GM18507 (cell line): ENCODE data around the gene SLFN12L.
"Not testable (repeated sequence)": the region's sequence is repeated elsewhere in the genome, so short reads cannot be mapped to it uniquely, and the experiment has no call there.

Experiments used
- DNase-seq: peaks from one replicate; pipeline ENCODE4 v3.0.0; 2011; ENCODE audit warnings: low read depth; ENCODE audit not compliant: insufficient read length; ENCODE audit errors: extremely low spot score
- FAIRE-seq: peaks from 2 replicates; lab custom pipeline; 2011; peaks lifted over from hg19 to GRCh38; lab: Jason Lieb, UNC

The SLFN12L gene

GRCh38 chr17:35545150-35545549 lies 7.7 kb upstream of the SLFN12L start:
- DNase-seq (no peak), FAIRE-seq (no peak)

- FAIRE-seq: no peak
- DNase-seq: no peak
These were observed 6.4 kb upstream of the SLFN12L start for GRCh38 chr17:35543856-35544255.

- FAIRE-seq (no peak), DNase-seq (no peak)
These were observed 5.5 kb upstream of the SLFN12L start for GRCh38 chr17:35542990-35543389.

DNA sequence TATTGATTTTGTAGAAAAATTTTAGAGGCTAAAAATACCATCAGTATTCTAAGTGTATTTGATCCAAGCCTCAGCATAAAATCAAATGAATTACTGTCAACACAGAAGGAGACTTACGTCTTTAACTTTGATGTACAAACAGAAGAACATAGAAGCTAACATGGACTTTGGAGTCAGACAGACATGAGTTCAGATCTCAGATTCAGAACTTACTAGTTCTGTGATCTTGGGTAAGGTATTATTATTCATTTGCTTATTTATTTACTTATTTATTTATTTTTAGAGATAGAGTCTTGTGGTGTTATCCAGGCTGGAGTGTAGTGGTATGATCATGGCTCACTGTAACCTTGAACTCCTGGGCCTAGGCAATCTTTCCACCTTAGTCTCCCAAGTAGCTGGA lies 4.0 kb upstream of the SLFN12L start:
- DNase-seq: no peak
- peak; percentile 35 for FAIRE-seq

DNA sequence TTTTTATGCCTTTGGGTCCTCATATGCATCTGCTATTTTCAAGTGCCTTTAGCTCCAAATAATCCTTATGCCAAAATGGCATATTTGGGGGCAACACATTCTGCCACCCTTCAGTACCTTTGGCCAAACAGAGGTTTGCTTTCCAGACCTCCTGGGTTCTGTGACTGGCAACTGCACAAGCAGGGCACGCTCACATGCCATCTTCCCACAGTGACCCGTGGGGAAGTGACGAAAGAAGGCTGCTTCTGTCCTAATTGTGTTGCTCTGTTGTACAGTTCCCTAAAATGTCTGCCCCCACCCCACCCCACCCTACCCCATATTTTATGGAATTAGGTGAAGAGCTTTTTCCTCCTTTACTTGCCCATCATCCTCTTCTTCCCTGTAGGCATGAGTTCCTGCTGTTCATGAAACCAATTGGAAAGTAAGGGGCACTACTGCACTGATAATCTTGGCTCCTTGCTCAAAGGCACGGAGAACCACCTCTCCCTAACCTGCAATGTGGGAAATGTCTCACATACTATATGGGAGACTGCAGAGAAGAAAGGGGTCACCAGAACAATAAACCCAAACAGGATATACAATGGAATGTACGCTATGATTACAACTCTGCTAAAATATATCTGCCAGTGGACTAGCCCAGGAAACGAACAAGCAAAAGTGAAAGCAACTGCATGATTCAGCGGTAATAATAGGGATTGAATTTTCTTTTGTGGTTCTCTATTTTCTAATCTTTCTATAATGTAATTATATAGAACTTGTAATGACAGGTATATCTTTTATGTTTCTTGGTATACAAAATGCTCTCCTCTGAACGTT lies 3.3 kb upstream of the SLFN12L start:
- peak; percentile 86 for FAIRE-seq
- no peak for DNase-seq

GRCh38 chr17:35539659-35540026 lies 2.2 kb upstream of the SLFN12L start:
- DNase-seq: no peak
- no peak for FAIRE-seq

- no peak for DNase-seq
- FAIRE-seq: peak; percentile 80
These were observed 760 bp downstream of the SLFN12L start for GRCh38 chr17:35536664-35537171.

DNA sequence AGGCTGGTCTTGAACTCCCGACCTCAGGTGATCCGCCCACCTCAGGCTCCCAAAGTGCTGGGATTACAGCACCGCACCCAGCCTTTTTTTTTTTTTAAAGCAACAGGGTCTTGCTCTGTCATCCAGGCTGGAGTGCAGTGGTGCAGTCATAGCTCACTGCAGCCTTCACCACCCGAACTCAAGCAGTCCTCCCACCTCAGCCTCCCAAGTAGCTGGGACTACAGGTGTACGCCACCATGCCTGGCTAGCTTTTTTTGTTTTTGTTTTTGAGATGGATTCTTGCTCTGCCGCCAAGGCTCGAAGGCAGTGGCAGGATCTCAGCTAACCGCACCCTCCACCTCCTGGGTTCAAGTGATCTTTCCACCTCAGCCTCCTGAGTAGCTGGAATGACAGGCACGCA lies 2.1 kb downstream of the SLFN12L start:
- DNase-seq, FAIRE-seq: not testable (repeated sequence)

DNA sequence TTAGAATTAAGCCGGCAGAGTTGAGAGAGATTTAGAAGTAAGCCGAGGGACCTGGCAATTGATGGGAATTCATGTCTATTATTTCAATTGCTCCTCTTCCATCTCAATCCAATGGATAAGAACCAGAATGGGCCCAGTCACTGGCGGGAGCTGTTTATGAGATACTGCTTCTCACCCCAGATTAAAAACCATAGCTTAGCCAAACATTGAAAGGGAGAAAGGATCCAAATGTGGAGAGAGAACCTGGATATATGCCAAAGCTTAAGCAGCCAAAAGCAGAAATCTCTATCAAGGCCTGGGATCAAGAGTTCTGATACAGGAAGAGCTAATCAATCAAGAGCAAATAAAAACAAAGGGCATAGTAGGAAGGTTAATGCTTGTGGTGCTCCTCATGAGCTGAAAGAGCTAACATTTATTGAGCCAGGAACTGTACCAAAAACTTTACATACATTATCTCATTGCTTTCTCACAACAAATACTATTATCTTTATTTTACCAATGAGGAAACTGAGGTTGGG lies 2.8 kb downstream of the SLFN12L start:
- no peak for FAIRE-seq
- DNase-seq: no peak

GRCh38 chr17:35531160-35531559 lies 6.3 kb downstream of the SLFN12L start:
- peak; percentile 46 for FAIRE-seq
- DNase-seq: no peak

- no peak for FAIRE-seq
These were observed 7.6 kb downstream of the SLFN12L start for GRCh38 chr17:35529866-35530265.

GRCh38 chr17:35529326-35529725 lies 8.2 kb downstream of the SLFN12L start:
- not testable (repeated sequence) for FAIRE-seq

More at GRCh38 chr17:35529866-35530265, 7.6 kb downstream of the SLFN12L start:
- no peak for DNase-seq

DNA sequence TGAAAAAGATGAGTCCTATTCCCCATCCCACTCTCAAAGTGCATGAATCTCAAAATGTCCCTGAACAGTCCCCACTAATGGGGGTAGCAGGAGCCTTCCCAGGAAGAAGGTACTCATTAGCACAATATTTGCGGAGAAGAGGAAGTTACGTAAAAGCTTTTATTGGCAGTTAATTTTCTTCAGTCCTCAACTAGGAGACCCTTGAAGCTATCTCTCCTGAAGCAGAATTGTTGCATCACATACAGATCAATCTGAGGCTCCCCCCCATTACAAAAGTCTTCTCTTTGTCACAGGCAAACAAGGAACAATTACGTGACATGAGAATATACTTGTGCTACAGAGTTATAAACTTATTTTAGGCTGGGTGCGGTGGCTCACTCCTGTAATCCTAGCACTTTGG lies 14.2 kb downstream of the SLFN12L start:
- DNase-seq (no peak), FAIRE-seq (no peak)

More at GRCh38 chr17:35529326-35529725, 8.2 kb downstream of the SLFN12L start:
- not testable (repeated sequence) for DNase-seq

DNA sequence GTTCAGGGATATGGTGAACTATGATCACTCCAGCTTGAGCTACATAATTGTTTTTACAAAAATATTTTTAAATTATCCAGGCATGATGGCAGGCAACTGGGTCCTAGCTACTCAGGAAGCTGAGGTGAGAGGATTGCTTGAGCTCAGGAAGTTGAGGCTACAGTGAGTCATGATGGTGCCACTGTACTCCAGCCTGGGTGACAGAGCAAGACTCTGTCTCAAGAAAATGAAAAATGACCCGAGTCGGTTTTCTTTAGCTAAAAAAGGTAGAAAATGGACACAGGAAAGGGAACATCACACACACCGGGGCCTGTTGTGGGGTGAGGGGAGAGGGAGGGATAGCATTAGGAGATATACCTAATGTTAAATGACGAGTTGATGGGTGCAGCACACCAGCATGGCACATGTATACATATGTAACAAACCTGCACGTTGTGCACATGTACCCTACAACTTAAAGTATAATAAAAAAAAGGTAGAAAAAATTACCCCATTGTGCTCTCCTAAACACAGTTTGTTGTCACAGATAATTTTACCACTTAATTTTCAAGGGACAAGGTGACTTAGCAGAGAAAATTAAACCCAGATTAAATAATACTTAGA lies 15.7 kb downstream of the SLFN12L start:
- DNase-seq, FAIRE-seq: not testable (repeated sequence)

DNA sequence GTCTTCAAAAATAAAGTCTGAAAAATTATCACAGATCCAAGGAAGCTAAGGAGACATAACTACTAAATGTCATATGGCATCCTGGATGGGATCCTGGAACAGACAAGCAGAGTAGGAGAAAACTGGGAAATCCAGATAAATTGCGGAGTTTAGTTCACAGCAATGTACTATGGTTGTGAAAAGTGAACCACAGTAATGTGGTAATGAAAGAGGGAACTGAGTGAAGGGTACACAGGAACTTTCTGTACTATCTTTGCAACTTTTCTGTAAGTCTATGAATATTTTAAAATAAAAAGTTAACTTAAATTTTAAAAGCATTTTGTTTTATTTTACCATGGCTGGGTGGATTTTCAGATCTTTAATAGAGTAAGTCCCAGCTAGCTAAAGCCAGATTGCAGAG lies 16.3 kb downstream of the SLFN12L start:
- no peak for FAIRE-seq
- no peak for DNase-seq

- FAIRE-seq (no peak), DNase-seq (no peak)
These were observed 17.5 kb downstream of the SLFN12L start for GRCh38 chr17:35519906-35520442.

DNA sequence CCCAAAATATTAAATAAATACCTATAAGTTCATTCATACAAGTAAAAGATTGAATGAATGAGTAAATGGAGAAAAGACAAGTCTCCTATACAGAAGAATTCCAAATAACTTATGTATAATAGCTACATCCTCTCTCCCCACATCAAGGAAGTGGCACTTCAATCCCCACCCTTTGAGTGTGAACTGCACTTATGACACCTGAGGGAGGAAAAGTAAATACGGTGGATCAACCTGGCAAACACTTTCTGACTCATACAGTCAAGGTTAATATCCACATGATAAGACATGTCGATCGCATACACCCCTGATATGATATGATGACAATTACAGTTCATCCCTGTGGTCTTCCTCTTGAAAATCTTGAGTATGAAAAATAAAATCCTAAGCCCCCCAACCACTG lies 18.0 kb downstream of the SLFN12L start:
- FAIRE-seq (no peak), DNase-seq (no peak)

DNA sequence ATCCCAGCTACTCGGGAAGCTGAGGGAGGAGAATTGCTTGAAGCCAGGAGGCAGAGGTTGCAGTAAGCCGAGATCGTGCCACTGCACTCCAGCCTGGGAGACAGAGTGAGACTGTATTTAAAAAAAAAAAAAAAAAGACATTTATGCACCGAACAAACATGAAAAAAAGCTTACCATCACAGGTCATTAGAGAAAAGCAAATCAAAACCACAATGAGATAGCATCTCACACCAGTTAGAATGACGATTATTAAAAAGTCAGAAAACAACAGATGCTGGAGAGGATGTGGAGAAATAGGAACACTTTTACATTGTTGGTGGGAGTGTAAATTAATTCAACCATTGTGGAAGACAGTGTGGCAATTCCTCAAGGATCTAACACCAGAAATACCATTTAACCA lies 19.0 kb downstream of the SLFN12L start:
- DNase-seq, FAIRE-seq: not testable (repeated sequence)

GRCh38 chr17:35515027-35515426 lies 22.5 kb downstream of the SLFN12L start:
- no peak for DNase-seq
- no peak for FAIRE-seq

- DNase-seq (no peak), FAIRE-seq (no peak)
These were observed 22.9 kb downstream of the SLFN12L start for GRCh38 chr17:35514564-35514963.
